ENCODE measurements around the gene PRAMEF1. TPM values are rescaled to one million over a fixed set of nuclear protein-coding genes. Genes with fewer than 3 reads are reported as not detected.

PRAMEF1 gene
- total and polyA plus RNA-seq, 2 of the 4 experiments (the other 2 are of a cell fraction): not detected

- in situ Hi-C loops (cut with MboI; ENCODE audit: low sequenced_read_pairs) (no loop called here), dilution Hi-C loops (cut with HindIII; ENCODE audit: low sequenced_read_pairs, unreplicated experiment) (no loop called here), intact Hi-C loops (cut with micrococcal nuclease) (no loop called here)
- Histone ChIP-seq H4K91ac (ENCODE audit: insufficient read depth, low read depth, low read length) (no peak overlapping the region), H2BK120ac (ENCODE audit: low read depth, low read length) (no peak overlapping the region), H3K4me3 (ENCODE audit: insufficient read depth, low read depth, low read length) (no peak overlapping the region), H2AK9ac (replicated peaks; ENCODE audit: low read depth, low read length, poor library complexity) (no peak overlapping the region), H4K8ac (ENCODE audit: low read depth in 2 of 2, low read length in 2 of 2) (no peak overlapping the region), H3K9me3 (ENCODE audit: control insufficient read depth, insufficient read depth, low read length) (peaks cover 21% of the 10 kb centered on the region), H3K4me1 (ENCODE audit: control insufficient read depth, insufficient read depth, low read length) (no peaks in the 10 kb centered on the region), H4K20me1 (ENCODE audit: insufficient read depth, low read length) (no peaks in the 10 kb centered on the region), H3K4me2 (ENCODE audit: low read depth, low read length) (no peak overlapping the region), H3K9me1 (ENCODE audit: insufficient read depth, low read length) (no peaks in the 10 kb centered on the region), H3K79me1 (ENCODE audit: low read depth in 1 of 2, low read length in 2 of 2) (no peaks in the 10 kb centered on the region), H4K5ac (ENCODE audit: low read depth, low read length) (no peak overlapping the region), H3K56ac (ENCODE audit: extremely low read depth, insufficient read depth, low read length) (no peak overlapping the region), H2BK20ac (ENCODE audit: low read depth, low read length) (no peak overlapping the region), H3K23ac (ENCODE audit: low read depth, low read length) (no peak overlapping the region), H3K36me3 (ENCODE audit: control insufficient read depth, insufficient read depth, low read length) (no peaks in the 10 kb centered on the region), H3K9ac (ENCODE audit: low read depth, low read length) (no peak overlapping the region), H3K18ac (ENCODE audit: low read depth, low read length) (no peak overlapping the region), H3K27ac (ENCODE audit: insufficient read depth, low read length) (no peak overlapping the region), H2AK5ac (ENCODE audit: low read depth, low read length) (no peak overlapping the region), H3K4ac (ENCODE audit: low read depth, low read length) (no peak overlapping the region), H2BK5ac (ENCODE audit: low read depth, low read length, poor library complexity, severe bottlenecking) (no peak overlapping the region), H2BK15ac (ENCODE audit: low read depth, low read length) (no peak overlapping the region), H3K14ac (replicated peaks; ENCODE audit: low read depth, low read length) (no peak overlapping the region), H3K27me3 (ENCODE audit: control insufficient read depth, insufficient read depth, low read length) (no peaks in the 10 kb centered on the region), H2AFZ (replicated peaks; ENCODE audit: low read length, poor library complexity) (no peak overlapping the region)
- CTCF ChIA-PET: no interaction called here
- DNase-seq: no peak
- no peak for TF ChIP-seq POLR2A (IDR thresholded peaks at IDR 0.05; ENCODE audit: low read depth, low read length)
- TF ChIP-seq NFE2L2 (IDR thresholded peaks at IDR 0.05; ENCODE audit: low read depth, low read length): no peak
- TF ChIP-seq BHLHE40 (IDR thresholded peaks at IDR 0.05; ENCODE audit: low read depth, low read length): no peak
- no peak for TF ChIP-seq MAZ (IDR thresholded peaks at IDR 0.05; ENCODE audit: borderline replicate concordance, low read depth, low read length)
- TF ChIP-seq MXI1 (IDR thresholded peaks at IDR 0.05; ENCODE audit: borderline replicate concordance, low read depth, low read length): no peak
- TF ChIP-seq RAD21 (IDR thresholded peaks at IDR 0.05; ENCODE audit: low read length): no peak
- TF ChIP-seq CEBPB (IDR thresholded peaks at IDR 0.05; ENCODE audit: low read depth, low read length): no peak
- no peak for TF ChIP-seq SMC3 (IDR thresholded peaks at IDR 0.05; ENCODE audit: low read depth, low read length)
- no peak for TF ChIP-seq FOS (IDR thresholded peaks at IDR 0.05; ENCODE audit: low read depth, low read length)
- TF ChIP-seq RFX5 (IDR thresholded peaks at IDR 0.05; ENCODE audit: low read depth, low read length): no peak
- no peak for TF ChIP-seq CTCF (conservative IDR thresholded peaks at IDR 0.05; ENCODE audit: low read depth, low read length)
- no peak for TF ChIP-seq ELK1 (IDR thresholded peaks at IDR 0.05; ENCODE audit: borderline replicate concordance, low read depth, low read length)
- no peak for TF ChIP-seq MAFK (IDR thresholded peaks at IDR 0.05; ENCODE audit: low read depth, low read length)
- no peak for TF ChIP-seq USF2 (IDR thresholded peaks at IDR 0.05; ENCODE audit: low read depth, low read length)
- no peak for TF ChIP-seq CHD1 (IDR thresholded peaks at IDR 0.05; ENCODE audit: low read depth, low read length)
- 17% methylated on average over 1 of the region's 5 CpGs; no CpG with 5 or more reads in 1 of the 2 experiments for WGBS, 2 experiments (ENCODE audit: extremely low coverage in 2 of 2, insufficient read length in 1 of 2)
- POLR2A ChIA-PET (ENCODE audit: unreplicated experiment): no interaction called here
- ATAC-seq (ENCODE audit: low read depth): no peak
- no TSS peak for BruUV-seq (replicated peaks)
These were observed 19.7 kb downstream of the PRAMEF1 start for GRCh38 chr1:12810691-12811408.

All from IMR-90 (cell line).